Endothelial cell of umbilical vein (primary cell): Measurements from ENCODE around the gene NEAT1.

Experiments used
- CTCF ChIP-seq, 2 donors: IDR thresholded peaks; 1 replicate in 1 of 2; 2 replicates in 1 of 2; pipeline ENCODE4 v1.5.1; 2011; ENCODE audit warnings: low read length in 2 of 2, mild to moderate bottlenecking in 2 of 2, moderate library complexity in 2 of 2, control low read depth in 1 of 2, inconsistent platforms in 1 of 2, low read depth in 1 of 2; ENCODE audit not compliant: insufficient read depth in 1 of 2; ENCODE audit errors: extremely low read depth in 1 of 2
- EZH2 ChIP-seq: IDR thresholded peaks from 2 replicates; pipeline ENCODE4 v1.6.1; 2012; ENCODE audit warnings: borderline replicate concordance, low read depth, mild to moderate bottlenecking, moderate library complexity, low read length, inconsistent platforms; ENCODE audit not compliant: severe bottlenecking
- JUN ChIP-seq: IDR thresholded peaks from 2 replicates; pipeline ENCODE4 v1.6.1; 2011; ENCODE audit warnings: borderline replicate concordance, low read depth; ENCODE audit not compliant: insufficient read length, insufficient read depth
- MAX ChIP-seq: IDR thresholded peaks from 2 replicates; pipeline ENCODE4 v1.6.1; 2011; ENCODE audit not compliant: insufficient read depth, insufficient read length
- MYC ChIP-seq: IDR thresholded peaks from one replicate; pipeline ENCODE4 v1.6.1; 2011; ENCODE audit warnings: mild to moderate bottlenecking, low read depth, low read length
- POLR2A ChIP-seq: IDR thresholded peaks from 2 replicates; pipeline ENCODE4 v1.6.1; 2012; ENCODE audit warnings: low read depth, mild to moderate bottlenecking, control low read depth, low read length
- POLR2AphosphoS5 ChIP-seq: IDR thresholded peaks from 2 replicates; pipeline ENCODE4 v1.6.1; 2012; ENCODE audit warnings: low read depth, mild to moderate bottlenecking, control low read depth, low read length, moderate library complexity; ENCODE audit not compliant: insufficient read depth

DNA sequence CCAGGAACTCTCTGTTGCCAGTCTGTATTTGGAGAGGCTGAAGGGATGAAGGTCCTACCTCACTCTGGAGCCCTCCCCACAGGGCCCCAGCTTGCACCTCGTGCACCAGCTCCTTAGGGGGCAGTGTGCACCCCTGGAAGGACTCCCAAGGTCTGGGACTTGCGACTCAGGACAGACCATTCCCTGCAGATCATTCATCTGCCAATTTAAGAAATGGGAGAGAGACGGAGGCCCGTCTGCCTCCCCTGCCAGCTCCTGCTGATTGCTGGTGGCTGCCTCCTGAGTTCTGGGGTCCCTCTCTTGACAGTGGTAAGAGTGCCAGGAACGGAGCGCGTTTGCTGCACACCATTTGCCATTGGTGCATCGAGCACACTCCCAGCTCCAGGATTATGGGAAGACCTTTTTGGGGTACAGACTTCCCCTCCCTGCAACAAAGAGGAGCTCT is 48.9 kb downstream of the NEAT1 start:
- TF ChIP-seq EZH2 (no peak), POLR2A (no peak), CTCF (IDR thresholded peaks at IDR 0.05; ENCODE audit: extremely low read depth in 1 of 2, insufficient read depth in 1 of 2, low read depth in 1 of 2, low read length in 2 of 2) (peak; percentile 70 to 78), JUN (no peak), POLR2AphosphoS5 (no peak), MAX (peak; percentile 36), MYC (no peak)
